ENCODE results near the gene OSBPL2. TPM values are rescaled to one million over a fixed set of nuclear protein-coding genes. Genes with fewer than 3 reads are reported as not detected.

Gene OSBPL2
- total RNA-seq, 3 donors from 2014 or later (not counting 1 experiment from before 2014, with no cell fraction given): 77.9 to 112 (median 104) TPM

GRCh38 chr20:62326559-62326958 lies 88.2 kb downstream of the OSBPL2 start:
- no peaks in the 10 kb centered on the region for H3K36me3 Mint-ChIP-seq
- H3K4me1 Mint-ChIP-seq: no peaks in the 10 kb centered on the region
- no peak overlapping the region for H3K27ac ChIP-seq (ENCODE audit: low read length)
- TF ChIP-seq CTCF (IDR thresholded peaks at IDR 0.05): no peak
- no peaks in the 10 kb centered on the region for H3K27me3 ChIP-seq (ENCODE audit: control insufficient read depth, insufficient read depth, low read length)
- H3K27ac Mint-ChIP-seq: no peak overlapping the region
- H3K4me3 ChIP-seq (ENCODE audit: low read length): no peak overlapping the region
- no peak for DNase-seq
- no peak overlapping the region for H3K4me3 Mint-ChIP-seq
- intact Hi-C loops (cut with micrococcal nuclease): no loop called here
- no peaks in the 10 kb centered on the region for H3K9me3 ChIP-seq (ENCODE audit: control insufficient read depth, insufficient read depth, low read length)
- H3K27me3 Mint-ChIP-seq (ENCODE audit: low read depth in 2 of 2): no peaks in the 10 kb centered on the region
- WGBS (ENCODE audit: insufficient coverage): 89% methylated on average over 11 of the region's 14 CpGs
- no peaks in the 10 kb centered on the region for H3K4me1 ChIP-seq (ENCODE audit: control insufficient read depth, insufficient read depth, low read length)
- H3K9me3 Mint-ChIP-seq: no peaks in the 10 kb centered on the region
- ATAC-seq: no peak
- no peaks in the 10 kb centered on the region for H3K36me3 ChIP-seq (ENCODE audit: control insufficient read depth, insufficient read depth, low read length)

- H3K27me3 ChIP-seq (ENCODE audit: control insufficient read depth, insufficient read depth, low read length): no peaks in the 10 kb centered on the region
- DNase-seq (no peak), ATAC-seq (no peak)
- no peaks in the 10 kb centered on the region for H3K36me3 ChIP-seq (ENCODE audit: control insufficient read depth, insufficient read depth, low read length)
- Mint-ChIP-seq H3K4me1 (no peaks in the 10 kb centered on the region), H3K36me3 (no peaks in the 10 kb centered on the region), H3K27ac (no peak overlapping the region), H3K27me3 (ENCODE audit: low read depth in 2 of 2) (no peaks in the 10 kb centered on the region), H3K9me3 (no peaks in the 10 kb centered on the region), H3K4me3 (no peak overlapping the region)
- no peaks in the 10 kb centered on the region for H3K9me3 ChIP-seq (ENCODE audit: control insufficient read depth, insufficient read depth, low read length)
- TF ChIP-seq CTCF (IDR thresholded peaks at IDR 0.05): no peak
- H3K4me1 ChIP-seq (ENCODE audit: control insufficient read depth, insufficient read depth, low read length): no peaks in the 10 kb centered on the region
- WGBS (ENCODE audit: insufficient coverage): 84% methylated on average over 30 of the region's 30 CpGs
- intact Hi-C loops (cut with micrococcal nuclease): no loop called here
- no peak overlapping the region for H3K4me3 ChIP-seq (ENCODE audit: low read length)
- H3K27ac ChIP-seq (ENCODE audit: low read length): no peak overlapping the region
These were observed 88.8 kb downstream of the OSBPL2 start for GRCh38 chr20:62326959-62327725.

DNA sequence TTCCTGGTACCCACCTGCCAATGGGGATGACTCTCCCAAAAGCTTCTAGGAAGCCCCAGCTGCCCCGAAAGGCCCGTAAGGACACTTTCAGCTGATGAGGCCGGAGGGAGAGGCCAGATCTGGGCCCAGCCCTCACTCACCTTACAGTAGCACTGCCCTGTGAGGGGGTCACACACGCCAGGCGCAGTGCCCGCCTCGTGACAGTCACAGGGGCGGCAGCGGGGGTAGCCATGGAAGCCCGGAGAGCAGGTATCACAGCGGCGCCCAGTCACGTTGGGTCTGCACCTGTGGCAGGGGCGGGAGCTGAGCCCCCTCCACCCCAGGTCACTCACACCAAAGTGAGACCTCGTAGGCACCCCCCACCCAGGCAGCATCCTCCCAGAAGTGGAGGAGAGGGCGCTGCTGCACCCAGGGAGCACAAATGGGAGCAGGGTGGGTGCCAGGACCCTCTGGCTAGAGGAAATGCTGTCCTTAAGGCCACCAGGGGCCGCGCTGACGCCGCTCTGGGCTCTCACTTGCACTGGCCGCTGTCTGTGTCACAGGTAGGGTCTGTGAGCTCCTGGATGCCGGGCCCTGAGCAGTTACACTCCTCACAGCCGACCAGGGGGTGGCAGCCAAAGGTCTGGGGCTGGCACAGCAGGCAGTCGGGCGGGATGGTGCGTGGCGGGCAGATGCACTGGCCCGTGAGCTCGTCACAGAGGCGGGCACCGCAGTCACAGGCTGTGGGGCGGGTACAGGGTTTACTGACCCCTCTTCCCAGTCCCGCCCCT lies 89.6 kb downstream of the OSBPL2 start:
- 87% methylated on average over 33 of the region's 33 CpGs for WGBS (ENCODE audit: insufficient coverage)

More for the DNA sequence above, 89.6 kb downstream of the OSBPL2 start:
- H3K27ac Mint-ChIP-seq: no peak overlapping the region
- H3K27me3 Mint-ChIP-seq (ENCODE audit: low read depth in 2 of 2): no peaks in the 10 kb centered on the region
- ATAC-seq: no peak
- H3K9me3 ChIP-seq (ENCODE audit: control insufficient read depth, insufficient read depth, low read length): no peaks in the 10 kb centered on the region
- TF ChIP-seq CTCF (IDR thresholded peaks at IDR 0.05): no peak
- H3K27ac ChIP-seq (ENCODE audit: low read length): no peak overlapping the region
- H3K4me3 ChIP-seq (ENCODE audit: low read length): no peak overlapping the region
- H3K36me3 ChIP-seq (ENCODE audit: control insufficient read depth, insufficient read depth, low read length): no peaks in the 10 kb centered on the region
- intact Hi-C loops (cut with micrococcal nuclease): no loop called here
- no peaks in the 10 kb centered on the region for H3K9me3 Mint-ChIP-seq
- no peak for DNase-seq
- H3K4me3 Mint-ChIP-seq: no peak overlapping the region
- H3K4me1 ChIP-seq (ENCODE audit: control insufficient read depth, insufficient read depth, low read length): no peaks in the 10 kb centered on the region
- H3K36me3 Mint-ChIP-seq: no peaks in the 10 kb centered on the region
- H3K4me1 Mint-ChIP-seq: no peaks in the 10 kb centered on the region
- H3K27me3 ChIP-seq (ENCODE audit: control insufficient read depth, insufficient read depth, low read length): no peaks in the 10 kb centered on the region
